Measurements from ENCODE around the gene OR2J1. TPM values are rescaled to one million over a fixed set of nuclear protein-coding genes. Genes with fewer than 3 reads are reported as not detected.
"Not testable (repeated sequence)": the region's sequence is repeated elsewhere in the genome, so short reads cannot be mapped to it uniquely, and the experiment has no call there.

Gene OR2J1
- total and polyA plus RNA-seq, 3 donors from 2014 or later: 1.3 to 1.4 TPM; not detected in 1

DNA sequence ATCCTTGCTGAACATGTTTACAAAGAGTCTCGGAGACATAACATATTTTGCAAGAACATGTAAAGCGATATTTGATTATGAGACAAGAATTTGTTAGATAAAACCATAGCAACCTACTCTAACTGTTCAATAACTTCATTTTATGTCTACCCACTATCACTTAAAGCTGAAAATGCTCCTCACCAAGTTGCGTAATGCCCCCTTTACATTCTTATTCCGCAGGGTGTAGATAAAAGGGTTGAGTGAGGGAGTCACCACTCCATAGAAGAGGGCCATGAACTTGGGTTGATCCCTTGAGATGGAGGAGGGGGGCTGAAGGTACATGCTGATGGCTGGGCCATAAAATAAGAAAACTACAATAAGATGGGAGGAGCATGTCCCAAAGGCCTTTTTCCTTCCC lies 38.4 kb downstream of the OR2J1 start:
- no peak overlapping the region for H3K4me3 ChIP-seq
- H3K36me3 ChIP-seq (ENCODE audit: low read depth, missing control alignments): no peaks in the 10 kb centered on the region
- DNase-seq: no peak
- H3K27ac ChIP-seq: no peak overlapping the region
- intact Hi-C loops (cut with DNase I; ENCODE audit: low total_unique reads): no loop called here
- TF ChIP-seq POLR2A (IDR thresholded peaks at IDR 0.05) (no peak), CTCF (IDR thresholded peaks at IDR 0.05) (no peak)
- WGBS, 2 donors: 89% methylated on average over 4 of the region's 4 CpGs
- no peaks in the 10 kb centered on the region for H3K9me3 ChIP-seq
- no peaks in the 10 kb centered on the region for H3K27me3 ChIP-seq
- H3K4me1 ChIP-seq: no peaks in the 10 kb centered on the region

DNA sequence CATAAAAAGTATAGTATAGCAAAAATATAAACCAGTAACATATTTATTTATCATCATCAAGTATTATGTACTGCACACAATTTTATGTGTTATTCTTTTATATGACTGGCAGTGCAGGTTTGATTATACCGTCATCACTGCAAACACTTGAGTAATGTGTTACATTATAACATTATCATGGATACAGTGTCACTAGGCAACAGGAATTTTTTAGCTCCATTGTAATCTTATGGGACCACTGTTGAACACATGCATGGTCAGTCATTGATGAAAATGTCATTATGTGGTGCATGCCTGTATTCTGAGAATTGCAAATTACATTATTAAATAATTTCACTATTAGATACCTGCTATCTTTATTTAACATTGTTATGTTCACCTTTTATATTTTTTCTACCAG lies 42.3 kb downstream of the OR2J1 start:
- 43 to 57% methylated on average over 1 of the region's 1 CpG for WGBS, 2 donors
- Histone ChIP-seq H3K27me3 (no peaks in the 10 kb centered on the region), H3K9me3 (no peaks in the 10 kb centered on the region), H3K4me1 (no peaks in the 10 kb centered on the region), H3K36me3 (ENCODE audit: low read depth, missing control alignments) (no peaks in the 10 kb centered on the region), H3K4me3 (no peak overlapping the region), H3K27ac (no peak overlapping the region)
- intact Hi-C loops (cut with DNase I; ENCODE audit: low total_unique reads): no loop called here
- no peak for DNase-seq
- TF ChIP-seq CTCF (IDR thresholded peaks at IDR 0.05) (no peak), POLR2A (IDR thresholded peaks at IDR 0.05) (no peak)

GRCh38 chr6:29142309-29142708 lies 43.0 kb downstream of the OR2J1 start:
- H3K27me3 ChIP-seq: no peaks in the 10 kb centered on the region
- intact Hi-C loops (cut with DNase I; ENCODE audit: low total_unique reads): no loop called here
- no peaks in the 10 kb centered on the region for H3K4me1 ChIP-seq
- H3K36me3 ChIP-seq (ENCODE audit: low read depth, missing control alignments): no peaks in the 10 kb centered on the region
- TF ChIP-seq CTCF (IDR thresholded peaks at IDR 0.05) (no peak), POLR2A (IDR thresholded peaks at IDR 0.05) (no peak)
- H3K9me3 ChIP-seq: no peaks in the 10 kb centered on the region
- no peak overlapping the region for H3K4me3 ChIP-seq
- DNase-seq: no peak
- no peak overlapping the region for H3K27ac ChIP-seq

DNA sequence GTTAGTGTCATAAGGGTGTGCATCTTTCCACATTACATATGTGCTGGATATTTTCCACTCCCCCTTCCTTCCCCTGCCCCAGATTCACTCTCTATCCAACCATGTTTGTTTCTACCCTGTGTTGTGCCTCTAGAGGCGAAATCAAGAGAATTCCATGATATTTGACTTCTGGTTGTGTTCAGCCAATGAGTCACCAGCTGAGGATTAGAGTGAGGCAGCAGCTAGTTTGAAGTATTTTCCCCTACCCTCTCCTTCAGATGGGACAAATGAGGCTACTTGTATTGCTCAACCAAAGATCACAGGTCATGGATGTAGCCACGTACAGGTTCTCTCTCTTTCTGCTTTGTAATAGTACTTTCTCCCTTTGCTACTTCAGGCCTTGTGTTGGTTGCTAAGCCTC lies 46.9 kb downstream of the OR2J1 start:
- no peaks in the 10 kb centered on the region for H3K4me1 ChIP-seq
- H3K27me3 ChIP-seq: no peaks in the 10 kb centered on the region
- H3K36me3 ChIP-seq (ENCODE audit: low read depth, missing control alignments): no peaks in the 10 kb centered on the region
- intact Hi-C loops (cut with DNase I; ENCODE audit: low total_unique reads): no loop called here
- H3K4me3 ChIP-seq: no peak overlapping the region
- H3K9me3 ChIP-seq: no peaks in the 10 kb centered on the region
- no peak for TF ChIP-seq POLR2A (IDR thresholded peaks at IDR 0.05)
- no peak for TF ChIP-seq CTCF (IDR thresholded peaks at IDR 0.05)
- H3K27ac ChIP-seq: no peak overlapping the region
- no peak for DNase-seq
- 64 to 66% methylated on average over 2 of the region's 2 CpGs for WGBS, 2 donors

DNA sequence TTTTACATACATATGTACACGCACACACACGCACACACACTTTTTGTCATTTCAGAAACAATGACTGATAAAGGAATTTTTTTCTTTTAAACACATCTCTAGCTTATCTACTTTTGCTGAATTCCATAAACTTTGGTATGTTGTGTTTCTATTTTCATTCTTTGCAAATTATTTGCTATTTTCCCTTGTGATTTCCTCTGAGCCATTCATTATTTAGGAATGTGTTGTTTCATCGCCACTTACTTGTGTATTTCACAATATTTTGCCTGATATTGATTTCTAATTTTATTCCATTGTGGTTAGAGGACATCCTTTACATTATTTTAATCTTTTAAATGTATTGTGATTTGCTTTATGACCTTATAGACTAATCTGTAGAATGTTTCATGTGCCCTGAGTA lies 47.8 kb downstream of the OR2J1 start:
- H3K4me1 ChIP-seq: no peaks in the 10 kb centered on the region
- H3K4me3 ChIP-seq: no peak overlapping the region
- H3K27me3 ChIP-seq: no peaks in the 10 kb centered on the region
- no peaks in the 10 kb centered on the region for H3K36me3 ChIP-seq (ENCODE audit: low read depth, missing control alignments)
- 91 to 95% methylated on average over 3 of the region's 3 CpGs for WGBS, 2 donors
- intact Hi-C loops (cut with DNase I; ENCODE audit: low total_unique reads): no loop called here
- H3K9me3 ChIP-seq: no peaks in the 10 kb centered on the region
- no peak overlapping the region for H3K27ac ChIP-seq
- no peak for TF ChIP-seq POLR2A (IDR thresholded peaks at IDR 0.05)
- TF ChIP-seq CTCF (IDR thresholded peaks at IDR 0.05): no peak
- no peak for DNase-seq

DNA sequence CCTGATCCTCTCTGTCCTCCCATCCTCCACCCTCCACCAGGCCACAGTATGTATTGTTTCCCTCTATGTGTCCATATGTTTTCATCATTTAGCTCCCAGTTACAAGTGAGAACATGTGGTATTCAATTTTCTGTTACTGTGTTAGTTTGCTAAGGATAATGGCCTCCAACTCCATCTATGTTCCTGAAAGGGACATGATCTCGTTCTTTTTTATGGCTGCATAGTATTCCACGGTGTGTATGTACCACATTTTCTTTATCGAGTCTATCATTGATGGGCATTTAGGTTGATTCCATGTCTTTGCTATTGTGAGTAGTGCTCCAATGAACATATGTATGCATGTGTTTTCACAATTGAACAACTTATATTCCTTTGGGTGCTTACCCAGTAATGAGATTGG lies 50.2 kb downstream of the OR2J1 start:
- H3K9me3 ChIP-seq; H3K4me1 ChIP-seq; H3K27ac ChIP-seq; DNase-seq; H3K27me3 ChIP-seq; H3K36me3 ChIP-seq (ENCODE audit: low read depth, missing control alignments); intact Hi-C loops (cut with DNase I; ENCODE audit: low total_unique reads); H3K4me3 ChIP-seq: not testable (repeated sequence)
- 63 to 71% methylated on average over 3 of the region's 3 CpGs for WGBS, 2 donors
